Osteocyte (in vitro differentiated cells): ENCODE data around the gene CTNNAL1. TPM values are rescaled to one million over a fixed set of nuclear protein-coding genes. Genes with fewer than 3 reads are reported as not detected.
"Not testable (repeated sequence)": the region's sequence is repeated elsewhere in the genome, so short reads cannot be mapped to it uniquely, and the experiment has no call there.

Source experiments
- DNase-seq: peaks from one replicate; pipeline ENCODE4 v3.0.0; 2021; ENCODE audit warnings: mixed read lengths; ENCODE audit not compliant: unreplicated experiment; ENCODE audit errors: extremely low spot score
- H3K27ac Mint-ChIP-seq: one replicate; pipeline ENCODE4 v1.8.0; 2021; ENCODE audit warnings: mild to moderate bottlenecking, mixed read lengths; ENCODE audit not compliant: unreplicated experiment
- H3K27me3 Mint-ChIP-seq: one replicate; pipeline ENCODE4 v1.8.0; 2021; ENCODE audit warnings: mixed read lengths; ENCODE audit not compliant: unreplicated experiment
- H3K36me3 Mint-ChIP-seq: one replicate; pipeline ENCODE4 v1.8.0; 2021; ENCODE audit warnings: mixed read lengths; ENCODE audit not compliant: unreplicated experiment
- H3K4me1 Mint-ChIP-seq: one replicate; pipeline ENCODE4 v1.8.0; 2021; ENCODE audit warnings: mixed read lengths; ENCODE audit not compliant: unreplicated experiment
- H3K4me3 Mint-ChIP-seq: one replicate; pipeline ENCODE4 v1.8.0; 2021; ENCODE audit warnings: mild to moderate bottlenecking, moderate library complexity, mixed read lengths; ENCODE audit not compliant: unreplicated experiment
- H3K9me3 Mint-ChIP-seq: one replicate; pipeline ENCODE4 v1.8.0; 2021; ENCODE audit warnings: mixed read lengths; ENCODE audit not compliant: unreplicated experiment
- long read RNA-seq: library from polyadenylated mRNA; unstranded; transcript quantifications from one replicate; pipeline ENCODE4 v2.0.0, GENCODE V29; 2021
- total RNA-seq: library from RNA; stranded (reverse); gene quantifications from 2 replicates; pipeline ENCODE4 v1.2.1, GENCODE V29; 2021
- TF ChIP-seq, protein P1 (sequence below): fragments of 200-600 bp; sonication (generic); IDR thresholded peaks from 2 replicates; pipeline ENCODE4 v1.5.0; 2021; ENCODE audit warnings: antibody characterized with exemption, mild to moderate bottlenecking, moderate library complexity

Gene CTNNAL1, protein sequence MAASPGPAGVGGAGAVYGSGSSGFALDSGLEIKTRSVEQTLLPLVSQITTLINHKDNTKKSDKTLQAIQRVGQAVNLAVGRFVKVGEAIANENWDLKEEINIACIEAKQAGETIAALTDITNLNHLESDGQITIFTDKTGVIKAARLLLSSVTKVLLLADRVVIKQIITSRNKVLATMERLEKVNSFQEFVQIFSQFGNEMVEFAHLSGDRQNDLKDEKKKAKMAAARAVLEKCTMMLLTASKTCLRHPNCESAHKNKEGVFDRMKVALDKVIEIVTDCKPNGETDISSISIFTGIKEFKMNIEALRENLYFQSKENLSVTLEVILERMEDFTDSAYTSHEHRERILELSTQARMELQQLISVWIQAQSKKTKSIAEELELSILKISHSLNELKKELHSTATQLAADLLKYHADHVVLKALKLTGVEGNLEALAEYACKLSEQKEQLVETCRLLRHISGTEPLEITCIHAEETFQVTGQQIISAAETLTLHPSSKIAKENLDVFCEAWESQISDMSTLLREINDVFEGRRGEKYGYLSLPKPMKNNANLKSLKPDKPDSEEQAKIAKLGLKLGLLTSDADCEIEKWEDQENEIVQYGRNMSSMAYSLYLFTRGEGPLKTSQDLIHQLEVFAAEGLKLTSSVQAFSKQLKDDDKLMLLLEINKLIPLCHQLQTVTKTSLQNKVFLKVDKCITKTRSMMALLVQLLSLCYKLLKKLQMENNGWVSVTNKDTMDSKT
- total RNA-seq = 46.3 and 55.4 TPM in 2 replicates
- long read RNA-seq, transcript CTNNAL1-201 (19 exons, 2,490 nt) = major isoform, 83 of 112 reads
- long read RNA-seq, partial matches to known transcripts = 13 of 112 reads
- long read RNA-seq, other reads (novel, unspliced or antisense) = 12 of 112 reads

DNA sequence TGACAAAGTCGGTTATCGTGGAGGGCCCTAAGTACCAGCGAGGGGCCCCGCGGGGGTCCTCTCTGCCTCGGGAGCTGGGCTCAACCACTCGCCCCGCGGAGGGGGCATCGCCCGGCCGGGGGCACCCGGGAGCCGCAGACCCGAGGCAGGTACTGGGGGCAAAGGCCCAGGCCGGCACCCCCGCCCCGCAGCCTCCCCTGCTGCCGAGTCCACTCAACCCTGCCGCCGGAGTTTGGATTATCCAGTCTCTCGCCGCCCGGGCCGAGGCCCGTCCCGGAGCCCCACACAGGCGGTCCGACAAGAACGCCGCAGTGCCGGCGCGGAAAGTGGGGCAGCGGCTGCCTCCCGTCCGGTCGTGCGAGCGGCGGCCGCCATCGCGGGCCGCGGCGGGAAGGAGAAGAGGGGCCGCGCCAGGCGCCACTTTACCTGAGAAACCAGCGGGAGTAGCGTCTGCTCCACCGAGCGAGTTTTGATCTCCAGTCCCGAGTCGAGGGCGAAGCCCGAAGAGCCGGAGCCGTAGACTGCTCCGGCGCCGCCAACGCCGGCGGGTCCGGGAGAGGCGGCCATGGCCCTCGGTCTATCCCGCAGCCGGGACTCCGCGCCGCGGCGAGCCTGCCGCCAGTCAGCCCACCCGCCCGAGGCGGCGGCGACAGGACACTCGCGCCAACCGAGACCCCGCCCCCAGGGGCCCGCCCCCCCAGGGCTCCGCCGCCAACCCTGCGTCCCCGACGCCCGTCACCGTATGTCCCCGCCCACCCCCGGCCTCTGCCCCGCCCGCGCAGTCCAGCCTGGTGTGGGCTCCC is at the start of gene CTNNAL1:
CTNNAL1 (minus strand) TSS at position 624 of the 803 bp plus-strand sequence; CDS start at position 567, 57 bp downstream.
- H3K4me1 Mint-ChIP-seq = peaks cover 48% of the 10 kb centered on the region
- peak; percentile 97 for DNase-seq
- TF ChIP-seq, protein P1, sequence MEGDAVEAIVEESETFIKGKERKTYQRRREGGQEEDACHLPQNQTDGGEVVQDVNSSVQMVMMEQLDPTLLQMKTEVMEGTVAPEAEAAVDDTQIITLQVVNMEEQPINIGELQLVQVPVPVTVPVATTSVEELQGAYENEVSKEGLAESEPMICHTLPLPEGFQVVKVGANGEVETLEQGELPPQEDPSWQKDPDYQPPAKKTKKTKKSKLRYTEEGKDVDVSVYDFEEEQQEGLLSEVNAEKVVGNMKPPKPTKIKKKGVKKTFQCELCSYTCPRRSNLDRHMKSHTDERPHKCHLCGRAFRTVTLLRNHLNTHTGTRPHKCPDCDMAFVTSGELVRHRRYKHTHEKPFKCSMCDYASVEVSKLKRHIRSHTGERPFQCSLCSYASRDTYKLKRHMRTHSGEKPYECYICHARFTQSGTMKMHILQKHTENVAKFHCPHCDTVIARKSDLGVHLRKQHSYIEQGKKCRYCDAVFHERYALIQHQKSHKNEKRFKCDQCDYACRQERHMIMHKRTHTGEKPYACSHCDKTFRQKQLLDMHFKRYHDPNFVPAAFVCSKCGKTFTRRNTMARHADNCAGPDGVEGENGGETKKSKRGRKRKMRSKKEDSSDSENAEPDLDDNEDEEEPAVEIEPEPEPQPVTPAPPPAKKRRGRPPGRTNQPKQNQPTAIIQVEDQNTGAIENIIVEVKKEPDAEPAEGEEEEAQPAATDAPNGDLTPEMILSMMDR = no peak
- no peaks in the 10 kb centered on the region for H3K27me3 Mint-ChIP-seq
- H3K4me3 Mint-ChIP-seq = peak within 1 kb of the TSS; percentile 90
- H3K9me3 Mint-ChIP-seq = no peaks in the 10 kb centered on the region
- peak within 1 kb of the TSS; percentile 99 for H3K27ac Mint-ChIP-seq
- H3K36me3 Mint-ChIP-seq = peaks cover 3% of the 10 kb centered on the region

DNA sequence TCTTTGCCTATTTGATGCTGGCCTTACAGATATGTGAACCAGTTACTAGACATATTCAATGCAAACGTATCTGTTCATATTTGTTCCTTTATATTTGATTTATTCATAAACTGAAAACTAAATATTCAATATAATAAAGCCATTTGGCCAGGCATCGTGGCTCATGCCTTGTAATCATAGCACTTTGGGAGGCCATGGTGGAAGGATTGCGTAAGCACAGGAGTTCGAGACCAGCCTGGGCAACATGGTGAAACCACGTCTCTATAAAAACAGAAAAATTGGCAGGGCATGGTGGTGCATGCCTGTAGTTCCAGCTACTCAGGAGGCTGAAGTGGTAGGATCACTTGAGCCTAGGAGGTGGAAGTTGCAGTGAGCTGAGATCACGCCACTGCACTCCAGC is 49.2 kb upstream of the CTNNAL1 start:
- no peaks in the 10 kb centered on the region for H3K9me3 Mint-ChIP-seq
- H3K4me3 Mint-ChIP-seq = no peak overlapping the region
- no peaks in the 10 kb centered on the region for H3K4me1 Mint-ChIP-seq
- H3K27me3 Mint-ChIP-seq = no peaks in the 10 kb centered on the region
- peaks cover 45% of the 10 kb centered on the region for H3K36me3 Mint-ChIP-seq
- no peak overlapping the region for H3K27ac Mint-ChIP-seq
- DNase-seq = no peak
- TF ChIP-seq, protein P1 = no peak

DNA sequence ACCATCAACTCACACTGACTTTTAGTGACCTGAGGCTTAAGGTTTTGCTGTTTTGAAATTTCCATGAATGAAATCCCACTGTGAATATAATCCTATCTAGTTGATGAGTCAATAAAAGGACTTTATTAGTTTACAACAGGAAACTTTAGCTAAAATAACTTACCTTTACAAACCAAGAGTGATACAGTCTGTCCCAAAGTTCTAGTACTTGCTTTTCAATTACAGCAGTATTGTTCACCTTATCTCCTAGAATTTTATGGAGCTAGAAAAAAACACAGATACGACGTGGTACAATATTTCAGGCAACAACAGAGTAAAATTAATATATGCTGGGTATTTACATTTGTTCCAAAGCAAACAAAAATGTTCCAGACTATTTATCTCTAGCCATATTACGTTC is 46.9 kb upstream of the CTNNAL1 start:
- no peaks in the 10 kb centered on the region for H3K4me1 Mint-ChIP-seq
- H3K4me3 Mint-ChIP-seq = no peak overlapping the region
- no peaks in the 10 kb centered on the region for H3K9me3 Mint-ChIP-seq
- DNase-seq = no peak
- H3K27me3 Mint-ChIP-seq = no peaks in the 10 kb centered on the region
- no peak overlapping the region for H3K27ac Mint-ChIP-seq
- TF ChIP-seq, protein P1 = no peak
- H3K36me3 Mint-ChIP-seq = peaks cover 46% of the 10 kb centered on the region

DNA sequence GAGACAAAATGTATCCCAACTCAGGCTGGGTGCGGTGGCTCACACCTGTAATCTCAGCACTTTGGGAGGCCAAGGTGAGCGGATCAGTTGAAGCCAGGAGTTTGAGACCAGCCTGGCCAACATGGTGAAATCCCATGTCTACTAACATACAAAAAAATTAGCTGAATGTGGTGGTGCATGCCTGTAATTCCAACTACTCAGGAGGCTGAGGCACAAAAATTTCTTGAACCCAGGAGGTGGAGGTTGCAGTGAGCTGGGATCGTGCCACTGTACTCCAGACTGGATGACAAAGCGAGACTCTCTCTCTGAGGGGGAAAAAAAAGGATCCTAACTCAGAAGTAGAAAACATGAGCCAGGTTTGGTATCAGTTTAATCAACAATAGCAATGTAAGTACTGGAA is 39.8 kb upstream of the CTNNAL1 start:
- Mint-ChIP-seq H3K27ac (peak overlapping the region; percentile 72), H3K36me3 (peaks cover 50% of the 10 kb centered on the region), H3K4me1 (peaks cover 26% of the 10 kb centered on the region)
- H3K4me3 Mint-ChIP-seq, DNase-seq, H3K9me3 Mint-ChIP-seq, H3K27me3 Mint-ChIP-seq: not testable (repeated sequence)

DNA sequence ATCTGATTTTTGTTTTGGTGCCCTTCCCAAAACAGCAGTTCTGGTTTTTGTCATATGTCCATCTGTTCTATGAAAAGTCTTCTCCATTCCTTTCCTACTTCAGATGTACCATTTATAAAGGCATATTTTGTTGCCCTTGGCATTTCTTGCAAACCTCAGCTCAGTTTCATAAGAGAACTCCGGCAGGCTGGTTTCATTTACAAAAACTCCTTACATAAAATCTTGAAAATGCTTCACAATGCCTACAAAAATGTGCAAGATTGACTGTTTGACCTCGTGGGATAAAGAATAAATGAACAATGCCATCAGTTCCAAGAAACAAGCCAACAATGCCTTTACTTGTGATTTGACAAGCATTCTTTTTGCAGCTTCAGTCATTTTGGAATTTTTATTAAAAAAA is 39.1 kb upstream of the CTNNAL1 start:
- H3K27ac Mint-ChIP-seq = peak overlapping the region; percentile 72

More for the DNA sequence above, 39.1 kb upstream of the CTNNAL1 start:
- no peak for DNase-seq
- Mint-ChIP-seq H3K36me3 (peaks cover 51% of the 10 kb centered on the region), H3K9me3 (no peaks in the 10 kb centered on the region), H3K27me3 (no peaks in the 10 kb centered on the region), H3K4me1 (peaks cover 26% of the 10 kb centered on the region), H3K4me3 (peak overlapping the region; percentile 11)
- TF ChIP-seq, protein P1 = no peak
